AG09309 (cell line): ENCODE data around the gene CLNK.

ENCODE experiments used
- DNase-seq: peaks from one replicate; pipeline ENCODE4 v3.0.0-alpha.2; 2010; ENCODE audit warnings: low read depth
- H3K4me3 ChIP-seq: 2 replicates; pipeline ENCODE4 v1.5.1; 2011; ENCODE audit warnings: mild to moderate bottlenecking, low read depth, low read length, moderate library complexity; ENCODE audit not compliant: control insufficient read depth
- CTCF ChIP-seq: IDR thresholded peaks from 2 replicates; pipeline ENCODE4 v1.5.1; 2011; ENCODE audit warnings: mild to moderate bottlenecking, low read depth, low read length, inconsistent platforms; ENCODE audit not compliant: insufficient read depth, control insufficient read depth; ENCODE audit errors: missing control alignments

CLNK gene

DNA sequence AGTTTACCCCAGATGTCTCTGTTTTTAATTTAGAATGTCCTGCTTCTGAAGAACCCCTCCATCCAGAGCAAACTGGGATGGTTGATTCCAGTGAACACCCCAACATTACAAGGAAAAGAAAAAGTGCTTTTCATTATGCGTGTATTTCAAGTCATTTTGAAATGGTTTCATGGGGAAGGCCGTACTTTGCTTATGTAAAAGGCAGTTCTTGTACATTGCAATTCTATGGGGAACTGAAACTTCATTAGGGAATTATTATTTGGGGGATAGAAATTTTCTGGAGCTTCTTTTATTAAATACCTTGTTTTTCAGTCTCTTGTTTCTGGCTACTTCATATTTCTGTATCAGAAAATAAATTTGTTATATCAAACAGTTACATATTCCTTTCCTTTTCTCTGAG, 130.4 kb downstream of the CLNK start:
- DNase-seq, result no peak
- no peak overlapping the region for H3K4me3 ChIP-seq
- no peak for TF ChIP-seq CTCF

GRCh38 chr4:10552591-10553280, 131.8 kb downstream of the CLNK start:
- no peak for TF ChIP-seq CTCF

DNA sequence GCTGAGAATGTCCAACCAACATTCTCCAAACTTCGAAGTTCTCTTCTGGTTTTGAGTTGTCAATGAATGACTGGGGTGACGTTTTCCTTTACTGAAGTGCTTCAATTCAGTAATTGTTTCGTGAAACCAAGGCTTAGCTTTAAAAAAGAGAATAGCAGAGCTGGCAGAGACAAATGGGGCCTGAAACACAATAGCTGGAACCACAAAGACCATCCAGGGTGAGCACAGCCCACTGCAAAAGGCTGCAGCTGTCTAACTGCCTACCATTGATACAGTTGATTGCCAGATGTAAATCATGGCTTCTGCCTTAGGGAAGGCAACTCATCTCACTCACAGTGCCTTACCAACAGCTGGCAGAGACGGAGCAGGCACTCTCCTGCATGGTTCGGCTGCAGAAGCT, 148.7 kb downstream of the CLNK start:
- no peak for TF ChIP-seq CTCF
- DNase-seq, result no peak
- no peak overlapping the region for H3K4me3 ChIP-seq

More at GRCh38 chr4:10552591-10553280, 131.8 kb downstream of the CLNK start:
- no peak for DNase-seq
- no peak overlapping the region for H3K4me3 ChIP-seq

DNA sequence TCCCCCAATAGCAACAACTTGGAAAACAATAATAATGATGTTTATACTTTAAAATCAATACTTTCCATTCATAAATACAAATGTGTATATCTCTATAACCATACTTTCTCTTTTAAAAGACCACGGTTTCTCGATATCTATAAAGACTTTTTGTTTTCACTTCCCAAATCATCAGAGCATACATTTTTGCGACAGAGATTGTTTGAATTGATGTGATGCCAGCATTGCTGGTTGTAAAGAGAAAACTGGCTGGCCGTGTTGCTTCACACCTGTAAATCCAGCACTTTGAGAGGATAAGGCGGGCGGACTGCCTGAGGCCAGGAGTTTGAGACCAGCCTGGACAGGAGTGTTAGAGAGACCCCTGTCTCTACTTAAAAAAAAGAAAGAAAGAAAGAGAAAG, 149.7 kb downstream of the CLNK start:
- TF ChIP-seq CTCF, result no peak
- DNase-seq, result no peak
- H3K4me3 ChIP-seq, result no peak overlapping the region

- TF ChIP-seq CTCF, result no peak
- no peak overlapping the region for H3K4me3 ChIP-seq
- DNase-seq, result no peak
Measured at GRCh38 chr4:10532155-10532554, 152.4 kb downstream of the CLNK start.

DNA sequence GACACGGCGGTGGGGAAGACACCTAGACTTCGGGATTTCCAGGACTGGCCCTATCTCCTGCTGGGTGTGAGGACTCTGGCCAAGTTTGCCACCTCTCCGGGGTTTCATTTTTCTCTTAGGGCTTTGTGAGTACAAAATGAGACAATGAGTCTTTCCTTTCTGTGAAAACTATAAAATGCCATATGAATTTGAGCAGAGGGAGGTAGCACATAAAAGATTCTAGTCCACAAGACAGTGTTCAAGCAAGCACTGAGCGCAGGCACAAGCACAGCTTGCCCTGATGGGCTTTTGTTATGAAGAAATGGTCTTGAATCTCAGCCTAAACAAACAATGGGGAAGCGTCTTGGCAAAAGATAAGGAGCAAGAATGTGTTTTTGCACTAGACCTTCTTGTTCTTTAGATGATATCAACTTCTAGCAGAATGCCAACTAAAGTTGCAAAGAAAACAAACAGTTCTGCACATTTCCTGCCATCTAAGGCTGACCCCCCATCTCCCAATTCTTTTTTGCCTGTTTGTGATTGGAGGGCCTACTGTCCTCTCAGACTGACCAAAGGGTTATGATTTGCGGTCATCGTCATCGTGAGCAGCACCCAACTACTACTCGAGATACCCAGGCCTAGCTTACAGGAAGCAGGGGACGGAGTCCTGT, 154.3 kb downstream of the CLNK start:
- DNase-seq, result no peak
- TF ChIP-seq CTCF, result no peak
- no peak overlapping the region for H3K4me3 ChIP-seq
